Ishikawa (cell line): Measurements from ENCODE around the gene CDX2.

ENCODE experiments used
- CEBPB ChIP-seq: IDR thresholded peaks from 2 replicates; pipeline ENCODE4 v1.6.1; 2012
- CREB1 ChIP-seq: IDR thresholded peaks from 2 replicates; pipeline ENCODE4 v1.6.1; 2012; ENCODE audit warnings: low read depth
- EGR1 ChIP-seq: IDR thresholded peaks from 2 replicates; pipeline ENCODE4 v1.6.1; 2012
- EP300 ChIP-seq: IDR thresholded peaks from 2 replicates; pipeline ENCODE4 v1.6.1; 2012; ENCODE audit warnings: borderline replicate concordance
- FOXM1 ChIP-seq: IDR thresholded peaks from 2 replicates; pipeline ENCODE4 v1.6.1; 2012; ENCODE audit warnings: low read depth, borderline replicate concordance
- NFIC ChIP-seq: IDR thresholded peaks from 2 replicates; pipeline ENCODE4 v1.6.1; 2012
- RAD21 ChIP-seq: IDR thresholded peaks from 2 replicates; pipeline ENCODE4 v1.6.1; 2012; ENCODE audit warnings: low read depth
- TAF1 ChIP-seq: IDR thresholded peaks from 2 replicates; pipeline ENCODE4 v1.6.1; 2012; ENCODE audit warnings: low read depth, mild to moderate bottlenecking
- TCF12 ChIP-seq: IDR thresholded peaks from 2 replicates; pipeline ENCODE4 v1.6.1; 2012; ENCODE audit warnings: low read depth
- TEAD4 ChIP-seq: IDR thresholded peaks from 2 replicates; pipeline ENCODE4 v1.6.1; 2012
- YY1 ChIP-seq: IDR thresholded peaks from 2 replicates; pipeline ENCODE4 v1.6.1; 2012; ENCODE audit warnings: low read depth
- ZBTB7A ChIP-seq: IDR thresholded peaks from 2 replicates; pipeline ENCODE4 v1.6.1; 2012; ENCODE audit warnings: low read depth
- TF ChIP-seq, protein P1 (sequence below): IDR thresholded peaks from 2 replicates; pipeline ENCODE4 v1.6.1; 2012; ENCODE audit warnings: low read depth, mild to moderate bottlenecking
- TF ChIP-seq, protein P2 (sequence below): IDR thresholded peaks from 2 replicates; pipeline ENCODE4 v1.6.1; 2012
- TF ChIP-seq, protein P3 (sequence below): IDR thresholded peaks from 2 replicates; pipeline ENCODE4 v1.6.1; 2012

Gene CDX2

DNA sequence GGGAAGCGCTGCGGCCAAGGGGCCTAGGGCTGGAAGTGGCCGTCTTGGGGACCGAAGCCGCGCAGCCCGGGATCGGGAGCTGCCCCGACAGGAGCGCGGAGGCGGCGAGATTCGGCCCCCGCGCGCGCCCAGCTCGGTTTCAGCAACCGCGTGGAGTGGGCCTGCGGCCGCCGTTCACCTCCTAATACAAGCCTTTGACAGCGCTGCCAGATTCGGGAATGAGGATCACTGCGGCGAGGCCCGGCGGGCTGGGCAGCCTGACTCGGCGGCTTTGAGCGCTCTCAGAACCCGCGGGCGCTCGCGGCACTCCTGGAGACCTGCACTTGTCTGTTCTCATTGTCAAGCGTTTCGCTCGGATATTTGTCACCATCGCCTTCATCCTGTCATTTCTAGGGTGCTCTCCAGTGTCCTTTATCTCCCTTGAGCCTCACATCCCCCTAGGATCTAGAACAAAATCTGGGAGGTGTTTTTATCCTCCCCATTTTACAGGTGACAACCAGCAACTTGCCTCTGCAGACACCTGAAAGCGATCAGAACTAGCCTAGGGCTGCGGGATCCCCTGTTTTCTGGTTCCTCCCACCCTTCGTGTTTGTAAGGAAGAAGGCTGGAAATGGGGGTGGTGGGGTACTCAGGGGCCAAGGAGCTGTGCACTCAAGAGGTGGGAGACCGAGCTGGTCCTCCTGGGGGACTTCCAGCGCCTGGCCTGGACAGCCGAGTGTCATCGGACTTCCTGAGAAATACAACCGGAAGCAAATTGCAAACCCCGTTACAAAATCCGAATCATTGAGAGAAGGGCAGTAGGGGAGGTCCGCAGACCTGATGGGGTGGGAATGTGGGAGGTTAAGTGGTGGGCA, 1.5 kb upstream of the CDX2 start:
- TF ChIP-seq EP300 (no peak), YY1 (no peak), TCF12 (no peak), TAF1 (no peak), TEAD4 (no peak), CEBPB (no peak), CREB1 (no peak), FOXM1 (no peak), NFIC (no peak), RAD21 (no peak), EGR1 (no peak), ZBTB7A (no peak)
- TF ChIP-seq, protein P1, sequence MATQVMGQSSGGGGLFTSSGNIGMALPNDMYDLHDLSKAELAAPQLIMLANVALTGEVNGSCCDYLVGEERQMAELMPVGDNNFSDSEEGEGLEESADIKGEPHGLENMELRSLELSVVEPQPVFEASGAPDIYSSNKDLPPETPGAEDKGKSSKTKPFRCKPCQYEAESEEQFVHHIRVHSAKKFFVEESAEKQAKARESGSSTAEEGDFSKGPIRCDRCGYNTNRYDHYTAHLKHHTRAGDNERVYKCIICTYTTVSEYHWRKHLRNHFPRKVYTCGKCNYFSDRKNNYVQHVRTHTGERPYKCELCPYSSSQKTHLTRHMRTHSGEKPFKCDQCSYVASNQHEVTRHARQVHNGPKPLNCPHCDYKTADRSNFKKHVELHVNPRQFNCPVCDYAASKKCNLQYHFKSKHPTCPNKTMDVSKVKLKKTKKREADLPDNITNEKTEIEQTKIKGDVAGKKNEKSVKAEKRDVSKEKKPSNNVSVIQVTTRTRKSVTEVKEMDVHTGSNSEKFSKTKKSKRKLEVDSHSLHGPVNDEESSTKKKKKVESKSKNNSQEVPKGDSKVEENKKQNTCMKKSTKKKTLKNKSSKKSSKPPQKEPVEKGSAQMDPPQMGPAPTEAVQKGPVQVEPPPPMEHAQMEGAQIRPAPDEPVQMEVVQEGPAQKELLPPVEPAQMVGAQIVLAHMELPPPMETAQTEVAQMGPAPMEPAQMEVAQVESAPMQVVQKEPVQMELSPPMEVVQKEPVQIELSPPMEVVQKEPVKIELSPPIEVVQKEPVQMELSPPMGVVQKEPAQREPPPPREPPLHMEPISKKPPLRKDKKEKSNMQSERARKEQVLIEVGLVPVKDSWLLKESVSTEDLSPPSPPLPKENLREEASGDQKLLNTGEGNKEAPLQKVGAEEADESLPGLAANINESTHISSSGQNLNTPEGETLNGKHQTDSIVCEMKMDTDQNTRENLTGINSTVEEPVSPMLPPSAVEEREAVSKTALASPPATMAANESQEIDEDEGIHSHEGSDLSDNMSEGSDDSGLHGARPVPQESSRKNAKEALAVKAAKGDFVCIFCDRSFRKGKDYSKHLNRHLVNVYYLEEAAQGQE, result no peak
- TF ChIP-seq, protein P2, sequence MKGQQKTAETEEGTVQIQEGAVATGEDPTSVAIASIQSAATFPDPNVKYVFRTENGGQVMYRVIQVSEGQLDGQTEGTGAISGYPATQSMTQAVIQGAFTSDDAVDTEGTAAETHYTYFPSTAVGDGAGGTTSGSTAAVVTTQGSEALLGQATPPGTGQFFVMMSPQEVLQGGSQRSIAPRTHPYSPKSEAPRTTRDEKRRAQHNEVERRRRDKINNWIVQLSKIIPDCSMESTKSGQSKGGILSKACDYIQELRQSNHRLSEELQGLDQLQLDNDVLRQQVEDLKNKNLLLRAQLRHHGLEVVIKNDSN, result no peak
- TF ChIP-seq, protein P3, sequence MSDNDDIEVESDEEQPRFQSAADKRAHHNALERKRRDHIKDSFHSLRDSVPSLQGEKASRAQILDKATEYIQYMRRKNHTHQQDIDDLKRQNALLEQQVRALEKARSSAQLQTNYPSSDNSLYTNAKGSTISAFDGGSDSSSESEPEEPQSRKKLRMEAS, result no peak

DNA sequence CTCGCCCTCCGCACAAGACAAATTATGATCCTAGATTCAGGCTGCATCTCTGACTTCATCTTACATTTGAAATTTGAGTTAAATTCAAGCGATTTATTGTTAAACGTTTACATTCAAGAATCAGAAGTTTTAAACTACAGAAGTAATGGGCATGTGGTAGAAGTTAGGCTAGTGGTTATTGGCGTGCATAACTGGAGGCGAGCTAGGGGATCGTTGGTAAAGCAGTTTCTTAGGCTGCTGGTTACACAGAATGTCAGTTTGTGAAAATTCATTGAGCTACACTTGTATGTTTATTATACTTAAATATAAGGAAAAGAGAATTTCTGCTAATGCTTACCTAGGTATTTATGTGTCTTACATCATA, 733 bp upstream of the CDX2 start:
- TF ChIP-seq, protein P1, result no peak
- TF ChIP-seq, protein P3, result no peak
- TF ChIP-seq EGR1, result no peak

DNA sequence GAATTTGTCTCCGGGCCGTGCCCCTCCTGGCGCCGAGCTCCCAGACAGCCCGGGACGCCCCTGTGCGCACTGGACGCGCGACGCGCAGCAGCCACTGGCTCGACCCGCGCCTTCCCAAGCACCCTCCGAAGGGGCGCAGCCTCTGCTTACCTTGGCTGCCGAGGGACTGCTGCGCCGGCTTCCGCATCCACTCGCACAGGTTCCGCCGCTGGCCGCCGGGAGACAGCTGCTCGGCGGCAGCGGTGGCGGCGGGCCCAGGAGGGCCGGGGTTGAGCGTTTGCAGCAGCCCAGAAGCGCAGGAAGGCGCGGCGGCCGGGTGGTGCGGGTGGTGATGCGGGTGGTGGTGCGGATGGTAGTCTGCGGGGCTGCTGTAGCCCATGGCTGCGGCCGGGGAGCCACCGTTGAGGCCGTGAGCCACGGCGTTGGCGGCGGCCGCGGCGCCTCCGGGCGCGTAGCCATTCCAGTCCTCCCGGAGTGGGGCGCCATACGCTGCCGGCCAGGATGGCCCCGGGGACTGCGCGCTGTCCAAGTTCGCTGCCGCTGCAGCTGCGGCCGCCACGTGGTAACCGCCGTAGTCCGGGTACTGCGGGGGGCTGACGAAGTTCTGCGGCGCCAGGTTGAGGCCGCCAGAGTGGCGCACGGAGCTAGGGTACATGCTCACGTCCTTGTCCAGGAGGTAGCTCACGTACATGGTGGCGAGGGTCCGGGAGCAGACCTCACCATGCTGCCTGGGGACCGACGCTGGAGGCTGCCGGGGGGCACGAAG, 616 bp downstream of the CDX2 start:
- TF ChIP-seq, protein P2, result peak; percentile 47; the same call in 1 of the 2 replicates
- TF ChIP-seq FOXM1 (no peak), TAF1 (no peak), ZBTB7A (no peak), NFIC (no peak), TCF12 (no peak), EGR1 (0 out of 2 replicates have a peak, but pooled peaks have one; percentile 6)
- TF ChIP-seq, protein P3, result peak; percentile 85

DNA sequence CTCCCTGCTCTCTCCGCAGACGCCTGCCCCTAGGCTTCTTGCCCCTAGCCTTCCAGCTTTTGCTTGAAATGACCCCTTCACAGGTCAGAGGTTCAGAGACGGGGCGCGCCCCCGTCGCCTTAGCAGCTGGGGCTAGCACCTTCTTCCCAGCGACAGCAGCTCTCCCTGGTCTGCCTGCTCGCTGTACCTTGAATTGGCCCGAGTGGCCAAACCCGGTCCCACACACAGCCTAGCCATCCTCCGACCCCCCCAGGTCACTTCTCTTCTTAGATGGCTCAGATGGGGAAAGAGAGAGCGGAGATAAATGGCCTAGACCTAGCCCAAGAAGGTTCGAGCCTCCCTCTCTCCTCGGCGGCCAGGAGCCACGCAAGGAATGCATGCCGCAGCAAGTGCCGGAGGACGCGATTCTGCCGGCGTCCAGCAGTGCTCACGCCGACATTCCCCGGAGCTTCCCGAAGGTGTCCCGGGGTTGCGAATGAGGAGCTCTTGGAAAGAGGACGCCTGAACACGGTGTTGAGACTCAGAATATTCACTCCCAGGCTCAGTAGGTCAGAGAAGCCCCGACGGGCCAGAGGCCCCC, 1.3 kb downstream of the CDX2 start:
- TF ChIP-seq EP300, result no peak
- TF ChIP-seq TEAD4, result no peak
- TF ChIP-seq, protein P1, result no peak
- TF ChIP-seq CEBPB, result no peak
- no peak for TF ChIP-seq ZBTB7A
- TF ChIP-seq FOXM1, result no peak
- TF ChIP-seq RAD21, result no peak
- no peak for TF ChIP-seq NFIC
- no peak for TF ChIP-seq TCF12
- no peak for TF ChIP-seq EGR1
- TF ChIP-seq, protein P3, result no peak
